OCI-LY3 (cell line): ENCODE results near the gene MRPL12.
"Not testable (repeated sequence)": the region's sequence is repeated elsewhere in the genome, so short reads cannot be mapped to it uniquely, and the experiment has no call there.

ENCODE experiments used
- H2AFZ ChIP-seq: fragments of 200-600, 300-600 bp; shearing (Covaris generic); 2 replicates; pipeline ENCODE4 v1.6.0; 2014; ENCODE audit warnings: antibody characterized with exemption, low read depth, low read length
- H3K27ac ChIP-seq: fragments of 200-600, 300-600 bp; sonication (generic); 2 replicates; pipeline ENCODE4 v1.5.1; 2014; ENCODE audit warnings: mild to moderate bottlenecking, low read length, moderate library complexity, mixed read lengths
- H3K27me3 ChIP-seq: fragments of 200-600, 300-600 bp; sonication (generic); 2 replicates; pipeline ENCODE4 v1.6.1; 2014; ENCODE audit warnings: low read depth, low read length, mixed read lengths
- H3K36me3 ChIP-seq: fragments of 200-600, 300-600 bp; sonication (generic); replicated peaks from 2 replicates; pipeline ENCODE3; 2014; ENCODE audit warnings: low read depth, low read length, mixed read lengths
- H3K4me1 ChIP-seq: fragments of 300-600, 200-600 bp; sonication (generic); 2 replicates; pipeline ENCODE4 v1.6.1; 2014; ENCODE audit warnings: low read length, mixed read lengths
- H3K4me2 ChIP-seq: fragments of 200-600, 300-600 bp; sonication (generic); 2 replicates; pipeline ENCODE4 v1.6.1; 2014; ENCODE audit warnings: low read length, mixed read lengths
- H3K4me3 ChIP-seq: fragments of 300-600, 200-600 bp; sonication (generic); 2 replicates; pipeline ENCODE4 v1.5.1; 2014; ENCODE audit warnings: antibody characterized with exemption, mild to moderate bottlenecking, low read length, moderate library complexity
- H3K79me2 ChIP-seq: fragments of 300-600, 200-600 bp; shearing (Covaris generic); 2 replicates; pipeline ENCODE4 v1.6.1; 2014; ENCODE audit warnings: mild to moderate bottlenecking, low read length, mixed read lengths
- H3K9ac ChIP-seq: fragments of 300-600, 200-600 bp; shearing (Covaris generic); 2 replicates; pipeline ENCODE4 v1.6.0; 2014; ENCODE audit warnings: mild to moderate bottlenecking, low read length, moderate library complexity
- H3K9me3 ChIP-seq: fragments of 200-600, 300-600 bp; shearing (Covaris generic); 2 replicates; pipeline ENCODE4 v1.6.1; 2014; ENCODE audit warnings: low read length, mixed read lengths; ENCODE audit not compliant: insufficient read depth
- H4K20me1 ChIP-seq: fragments of 200-600, 300-600 bp; sonication (generic); 2 replicates; pipeline ENCODE4 v1.6.1; 2016; ENCODE audit warnings: low read length, mixed read lengths; ENCODE audit not compliant: insufficient read depth
- EZH2phosphoT487 ChIP-seq: fragments of 200-600 bp; shearing (Covaris generic); IDR thresholded peaks from 2 replicates; pipeline ENCODE4 v1.6.1; 2018; ENCODE audit warnings: antibody characterized with exemption, mixed run types, low read depth
- TF ChIP-seq, protein P1 (sequence below): fragments of 200-600, 300-600 bp; sonication (generic); IDR thresholded peaks from 2 replicates; pipeline ENCODE4 v1.5.1; 2014; ENCODE audit warnings: antibody characterized with exemption, low read length, low read depth

MRPL12 gene

DNA sequence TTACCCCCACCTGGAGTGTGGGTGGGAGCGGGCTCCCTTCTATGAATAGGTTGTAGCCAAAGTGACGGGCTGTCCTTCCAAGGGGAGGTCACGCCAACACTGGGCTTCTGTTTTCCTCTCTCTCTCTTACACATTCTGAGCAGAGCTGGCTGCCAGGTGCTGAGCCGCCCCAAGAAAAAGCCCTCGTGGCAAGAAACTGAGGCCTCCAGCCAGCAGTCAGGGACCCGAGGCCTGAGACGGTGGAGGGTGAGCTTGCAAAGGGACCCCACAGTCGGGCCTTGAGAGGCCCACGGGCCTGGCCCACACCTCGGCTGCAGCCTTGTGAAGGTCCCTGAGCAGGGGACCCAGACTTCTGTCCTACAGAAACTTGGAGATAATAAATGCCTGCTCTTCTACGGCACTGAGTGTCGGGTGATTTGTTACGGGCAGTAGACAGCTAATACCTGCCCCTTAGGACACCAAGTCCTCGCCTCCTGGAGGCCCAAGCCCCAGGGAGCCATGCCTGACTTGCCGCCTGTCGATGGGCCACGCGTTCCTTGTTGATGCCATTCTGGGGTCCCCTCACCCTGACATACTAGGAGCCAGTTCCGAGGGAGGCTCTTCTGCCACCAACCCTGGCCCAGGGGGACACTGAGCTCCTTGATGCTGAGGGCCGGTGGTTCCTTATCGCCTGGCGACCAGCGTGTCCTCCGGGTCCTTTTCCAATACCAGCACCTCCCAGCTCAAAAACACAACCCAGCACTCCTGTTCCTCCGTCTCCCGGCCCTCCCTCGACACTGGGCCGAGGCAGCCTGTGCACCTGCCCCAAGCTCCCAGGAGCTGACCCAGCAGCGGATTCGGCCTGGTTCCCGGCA, 35.0 kb downstream of the MRPL12 start:
- H3K4me3 ChIP-seq, result no peak overlapping the region
- no peak overlapping the region for H3K4me2 ChIP-seq

DNA sequence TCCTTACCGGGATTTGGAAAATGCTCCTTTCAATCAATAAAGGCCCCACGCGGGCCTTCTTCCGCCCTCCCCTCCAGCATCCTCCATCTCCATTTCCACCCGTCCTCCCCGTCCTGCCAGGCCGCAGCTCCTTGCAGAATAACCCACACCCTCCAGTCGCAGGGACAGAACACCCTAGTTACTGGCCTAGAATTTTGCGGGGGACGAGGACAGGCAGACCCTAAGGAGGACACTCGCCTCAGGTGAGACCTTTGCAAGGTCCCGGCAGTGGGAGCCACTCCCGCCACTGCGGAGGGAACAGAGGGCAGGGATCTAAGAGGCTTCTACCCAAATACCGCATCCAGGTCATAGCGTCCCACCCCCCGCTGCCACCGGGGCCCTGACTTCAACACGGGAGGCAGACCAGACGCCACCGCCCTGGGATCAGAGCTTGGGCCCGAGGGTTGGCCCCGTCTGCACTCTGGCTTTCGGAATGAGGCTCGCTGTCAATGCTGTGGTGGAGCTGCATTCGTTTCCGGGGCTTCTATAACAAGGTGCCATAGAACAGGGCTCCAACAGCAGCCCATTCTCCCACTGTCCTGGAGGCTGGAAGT, 35.7 kb downstream of the MRPL12 start:
- Histone ChIP-seq H3K9ac (no peak overlapping the region), H4K20me1 (no peaks in the 10 kb centered on the region), H3K4me2 (no peak overlapping the region), H2AFZ (no peak overlapping the region), H3K27ac (no peak overlapping the region), H3K27me3 (no peaks in the 10 kb centered on the region), H3K4me3 (no peak overlapping the region), H3K4me1 (peaks cover 23% of the 10 kb centered on the region), H3K9me3 (no peaks in the 10 kb centered on the region), H3K79me2 (no peaks in the 10 kb centered on the region), H3K36me3 (no peaks in the 10 kb centered on the region)
- no peak for TF ChIP-seq EZH2phosphoT487
- TF ChIP-seq, protein P1, sequence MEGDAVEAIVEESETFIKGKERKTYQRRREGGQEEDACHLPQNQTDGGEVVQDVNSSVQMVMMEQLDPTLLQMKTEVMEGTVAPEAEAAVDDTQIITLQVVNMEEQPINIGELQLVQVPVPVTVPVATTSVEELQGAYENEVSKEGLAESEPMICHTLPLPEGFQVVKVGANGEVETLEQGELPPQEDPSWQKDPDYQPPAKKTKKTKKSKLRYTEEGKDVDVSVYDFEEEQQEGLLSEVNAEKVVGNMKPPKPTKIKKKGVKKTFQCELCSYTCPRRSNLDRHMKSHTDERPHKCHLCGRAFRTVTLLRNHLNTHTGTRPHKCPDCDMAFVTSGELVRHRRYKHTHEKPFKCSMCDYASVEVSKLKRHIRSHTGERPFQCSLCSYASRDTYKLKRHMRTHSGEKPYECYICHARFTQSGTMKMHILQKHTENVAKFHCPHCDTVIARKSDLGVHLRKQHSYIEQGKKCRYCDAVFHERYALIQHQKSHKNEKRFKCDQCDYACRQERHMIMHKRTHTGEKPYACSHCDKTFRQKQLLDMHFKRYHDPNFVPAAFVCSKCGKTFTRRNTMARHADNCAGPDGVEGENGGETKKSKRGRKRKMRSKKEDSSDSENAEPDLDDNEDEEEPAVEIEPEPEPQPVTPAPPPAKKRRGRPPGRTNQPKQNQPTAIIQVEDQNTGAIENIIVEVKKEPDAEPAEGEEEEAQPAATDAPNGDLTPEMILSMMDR, result no peak

More for the DNA sequence above, 35.0 kb downstream of the MRPL12 start:
- H3K36me3 ChIP-seq, result no peaks in the 10 kb centered on the region
- H3K9me3 ChIP-seq, result no peaks in the 10 kb centered on the region
- H3K27me3 ChIP-seq, result peaks cover 5% of the 10 kb centered on the region; the same call in 1 of the 2 replicates
- no peak overlapping the region for H3K27ac ChIP-seq
- H3K4me1 ChIP-seq, result peaks cover 29% of the 10 kb centered on the region
- H2AFZ ChIP-seq, result no peak overlapping the region
- H4K20me1 ChIP-seq, result no peaks in the 10 kb centered on the region
- TF ChIP-seq EZH2phosphoT487, result no peak
- TF ChIP-seq, protein P1, result no peak
- no peak overlapping the region for H3K9ac ChIP-seq
- H3K79me2 ChIP-seq, result no peaks in the 10 kb centered on the region

DNA sequence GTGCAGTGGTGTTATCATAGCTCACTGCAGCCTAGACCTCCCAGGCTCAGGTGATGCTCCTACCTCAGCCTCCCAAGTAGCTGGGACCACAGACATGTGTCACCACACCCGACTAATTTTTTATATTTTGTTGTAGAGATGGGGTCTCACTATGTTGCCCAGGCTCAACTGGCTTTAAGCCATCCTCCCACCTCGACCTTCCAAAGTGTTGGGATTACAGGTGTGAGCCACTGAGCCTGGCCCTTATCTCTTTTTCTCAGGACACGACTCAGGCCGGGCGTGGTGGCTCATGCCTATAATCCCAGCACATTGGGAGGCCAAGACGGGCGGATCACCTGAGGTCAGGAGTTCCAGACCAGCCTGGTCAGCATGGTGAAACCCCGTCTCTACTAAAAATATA, 36.4 kb downstream of the MRPL12 start:
- not testable (repeated sequence) for H3K79me2 ChIP-seq, H3K4me2 ChIP-seq, H3K27ac ChIP-seq, H4K20me1 ChIP-seq, H3K36me3 ChIP-seq, H3K9me3 ChIP-seq, H3K9ac ChIP-seq, H3K27me3 ChIP-seq, H2AFZ ChIP-seq, H3K4me3 ChIP-seq
- H3K4me1 ChIP-seq, result peaks cover 16% of the 10 kb centered on the region

DNA sequence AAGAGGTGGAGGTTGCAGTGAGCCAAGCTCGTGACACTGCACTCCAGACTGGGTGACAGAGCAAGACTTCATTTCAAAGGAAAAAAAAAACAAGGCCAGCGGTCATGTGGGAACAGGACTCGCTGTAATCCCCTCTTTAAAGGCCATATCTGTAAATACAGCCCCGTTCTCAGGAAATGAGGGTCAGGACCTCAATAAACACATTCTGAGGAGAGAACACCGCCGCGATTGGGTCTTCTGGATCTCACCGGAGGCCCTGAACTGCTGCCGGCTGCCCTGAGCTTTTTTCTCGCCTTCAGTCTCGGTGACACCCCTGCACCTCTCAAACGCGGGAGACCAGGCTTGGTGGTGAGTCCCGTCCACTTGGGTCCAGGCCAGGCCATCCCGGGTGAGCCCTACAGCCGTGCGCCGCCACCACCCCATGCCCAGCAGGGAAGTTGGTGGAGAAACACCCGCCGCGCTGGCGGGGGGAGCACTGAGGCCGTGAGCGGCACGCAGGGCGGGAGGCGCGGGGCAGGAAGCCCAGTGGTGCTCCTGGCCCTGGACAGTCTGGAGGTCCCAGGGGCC, 37.3 kb downstream of the MRPL12 start:
- no peaks in the 10 kb centered on the region for H3K79me2 ChIP-seq
- H3K4me2 ChIP-seq, result no peak overlapping the region
- H4K20me1 ChIP-seq, result no peaks in the 10 kb centered on the region
- no peaks in the 10 kb centered on the region for H3K9me3 ChIP-seq
- H3K27ac ChIP-seq, result no peak overlapping the region
- H3K9ac ChIP-seq, result no peak overlapping the region
- H3K36me3 ChIP-seq, result no peaks in the 10 kb centered on the region
- TF ChIP-seq EZH2phosphoT487, result no peak
- TF ChIP-seq, protein P1, result no peak
- H2AFZ ChIP-seq, result no peak overlapping the region
- peaks cover 7% of the 10 kb centered on the region for H3K4me1 ChIP-seq
- H3K27me3 ChIP-seq, result no peaks in the 10 kb centered on the region
- H3K4me3 ChIP-seq, result no peak overlapping the region
